Measurements from ENCODE around the gene PRKG1. TPM values are rescaled to one million over a fixed set of nuclear protein-coding genes. Genes with fewer than 3 reads are reported as not detected.

The PRKG1 gene
- total RNA-seq, 1 donor, result 19.5 TPM

DNA sequence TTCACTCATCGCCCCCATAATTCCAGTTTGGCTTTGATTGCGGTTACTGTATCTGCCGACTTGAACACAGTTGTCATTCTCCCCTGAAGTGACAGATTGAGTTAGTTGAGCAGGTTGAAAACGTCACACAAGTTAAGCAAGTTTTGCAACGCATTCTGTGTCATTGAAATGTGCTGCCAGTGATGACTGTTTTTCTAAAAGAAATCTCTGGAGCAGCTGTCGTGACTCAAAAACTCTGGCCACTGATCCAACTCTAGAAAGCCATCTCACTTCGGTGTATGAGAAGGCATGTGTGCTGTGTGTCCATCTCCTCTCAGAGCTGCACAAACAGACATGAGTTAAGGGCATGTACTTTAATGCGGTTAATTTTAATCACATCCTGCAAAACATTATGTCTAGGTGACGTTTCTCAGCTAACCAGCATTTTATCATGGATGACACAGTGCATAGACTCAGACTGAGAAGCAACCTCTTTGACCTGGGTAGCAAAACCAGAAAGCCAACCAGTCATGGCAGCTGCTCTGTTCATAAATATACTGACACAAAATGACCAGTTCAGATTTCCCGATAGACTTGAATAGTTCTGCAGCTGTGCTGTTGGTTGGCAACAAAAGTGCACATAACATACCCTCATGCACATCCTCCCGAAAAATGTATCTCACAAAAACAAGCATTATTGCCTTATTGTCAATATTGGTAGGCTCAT lies 555.8 kb downstream of the PRKG1 start:
- H2AFZ ChIP-seq (ENCODE audit: low read length), result no peak overlapping the region
- no peaks in the 10 kb centered on the region for H3K27me3 ChIP-seq (ENCODE audit: insufficient read depth, low read length)
- H3K4me2 ChIP-seq (ENCODE audit: insufficient read depth, low read length), result no peak overlapping the region
- H3K36me3 ChIP-seq (ENCODE audit: insufficient read depth, low read length), result no peaks in the 10 kb centered on the region
- DNase-seq (ENCODE audit: insufficient read length, low spot score, missing footprints), result no peak
- H3K79me2 ChIP-seq (ENCODE audit: insufficient read depth, low read length), result no peaks in the 10 kb centered on the region
- no peaks in the 10 kb centered on the region for H4K20me1 ChIP-seq (ENCODE audit: insufficient read depth, low read length)
- H3K9me3 ChIP-seq (ENCODE audit: low read depth, low read length), result no peaks in the 10 kb centered on the region
- no peaks in the 10 kb centered on the region for H3K4me1 ChIP-seq (ENCODE audit: insufficient read depth, low read length)
- no peak overlapping the region for H3K4me3 ChIP-seq (ENCODE audit: insufficient read depth, low read length)
- TF ChIP-seq, protein P1, sequence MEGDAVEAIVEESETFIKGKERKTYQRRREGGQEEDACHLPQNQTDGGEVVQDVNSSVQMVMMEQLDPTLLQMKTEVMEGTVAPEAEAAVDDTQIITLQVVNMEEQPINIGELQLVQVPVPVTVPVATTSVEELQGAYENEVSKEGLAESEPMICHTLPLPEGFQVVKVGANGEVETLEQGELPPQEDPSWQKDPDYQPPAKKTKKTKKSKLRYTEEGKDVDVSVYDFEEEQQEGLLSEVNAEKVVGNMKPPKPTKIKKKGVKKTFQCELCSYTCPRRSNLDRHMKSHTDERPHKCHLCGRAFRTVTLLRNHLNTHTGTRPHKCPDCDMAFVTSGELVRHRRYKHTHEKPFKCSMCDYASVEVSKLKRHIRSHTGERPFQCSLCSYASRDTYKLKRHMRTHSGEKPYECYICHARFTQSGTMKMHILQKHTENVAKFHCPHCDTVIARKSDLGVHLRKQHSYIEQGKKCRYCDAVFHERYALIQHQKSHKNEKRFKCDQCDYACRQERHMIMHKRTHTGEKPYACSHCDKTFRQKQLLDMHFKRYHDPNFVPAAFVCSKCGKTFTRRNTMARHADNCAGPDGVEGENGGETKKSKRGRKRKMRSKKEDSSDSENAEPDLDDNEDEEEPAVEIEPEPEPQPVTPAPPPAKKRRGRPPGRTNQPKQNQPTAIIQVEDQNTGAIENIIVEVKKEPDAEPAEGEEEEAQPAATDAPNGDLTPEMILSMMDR (IDR thresholded peaks at IDR 0.05; ENCODE audit: extremely low read depth, low read depth, low read length), result no peak
- no peak overlapping the region for H3K27ac ChIP-seq (ENCODE audit: low read depth, low read length)

DNA sequence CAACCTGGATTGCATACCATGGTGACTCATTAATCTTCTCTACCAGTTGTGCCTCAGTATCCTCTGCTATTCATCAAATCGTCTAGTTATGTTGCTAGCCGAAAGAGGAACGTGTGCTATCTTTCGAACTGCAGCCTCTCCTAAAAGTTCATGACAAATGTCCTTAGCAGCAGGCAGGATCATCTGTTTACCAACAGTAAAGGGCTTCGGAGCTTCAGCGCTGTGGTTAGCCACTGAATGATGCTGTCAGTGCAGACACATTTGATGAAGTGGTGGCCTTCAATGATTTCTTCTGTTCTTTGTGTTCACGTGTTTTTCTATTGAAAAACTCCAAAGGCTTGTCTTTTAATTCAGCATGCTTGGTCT lies 556.3 kb downstream of the PRKG1 start:
- Histone ChIP-seq H4K20me1 (ENCODE audit: insufficient read depth, low read length) (no peaks in the 10 kb centered on the region), H2AFZ (ENCODE audit: low read length) (no peak overlapping the region), H3K79me2 (ENCODE audit: insufficient read depth, low read length) (no peaks in the 10 kb centered on the region), H3K4me1 (ENCODE audit: insufficient read depth, low read length) (no peaks in the 10 kb centered on the region), H3K9me3 (ENCODE audit: low read depth, low read length) (no peaks in the 10 kb centered on the region), H3K4me3 (ENCODE audit: insufficient read depth, low read length) (no peak overlapping the region), H3K27ac (ENCODE audit: low read depth, low read length) (no peak overlapping the region), H3K27me3 (ENCODE audit: insufficient read depth, low read length) (no peaks in the 10 kb centered on the region), H3K4me2 (ENCODE audit: insufficient read depth, low read length) (no peak overlapping the region), H3K36me3 (ENCODE audit: insufficient read depth, low read length) (no peaks in the 10 kb centered on the region)
- TF ChIP-seq, protein P1 (IDR thresholded peaks at IDR 0.05; ENCODE audit: extremely low read depth, low read depth, low read length), result no peak
- no peak for DNase-seq (ENCODE audit: insufficient read length, low spot score, missing footprints)

DNA sequence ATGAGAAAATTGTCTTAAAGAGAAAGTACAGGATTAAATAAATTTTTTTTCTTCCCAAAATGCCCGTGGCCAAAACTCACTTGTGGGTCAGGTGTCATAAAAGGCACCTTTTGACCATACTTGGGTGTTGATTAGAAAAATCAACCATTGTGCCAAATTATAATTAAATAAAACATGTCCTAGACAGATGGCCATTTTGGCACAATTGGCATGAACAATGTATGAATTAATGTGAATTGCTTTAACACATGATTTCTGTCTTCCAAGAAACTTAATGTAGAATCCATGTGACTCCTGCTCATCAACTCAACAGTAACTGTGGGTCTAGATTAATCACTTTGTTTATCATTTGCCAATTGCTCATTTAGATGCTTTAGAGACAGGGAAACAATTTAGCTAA lies 561.1 kb downstream of the PRKG1 start:
- Histone ChIP-seq H3K4me2 (ENCODE audit: insufficient read depth, low read length) (no peak overlapping the region), H3K4me1 (ENCODE audit: insufficient read depth, low read length) (no peaks in the 10 kb centered on the region)
- no peak for DNase-seq (ENCODE audit: insufficient read length, low spot score, missing footprints)

DNA sequence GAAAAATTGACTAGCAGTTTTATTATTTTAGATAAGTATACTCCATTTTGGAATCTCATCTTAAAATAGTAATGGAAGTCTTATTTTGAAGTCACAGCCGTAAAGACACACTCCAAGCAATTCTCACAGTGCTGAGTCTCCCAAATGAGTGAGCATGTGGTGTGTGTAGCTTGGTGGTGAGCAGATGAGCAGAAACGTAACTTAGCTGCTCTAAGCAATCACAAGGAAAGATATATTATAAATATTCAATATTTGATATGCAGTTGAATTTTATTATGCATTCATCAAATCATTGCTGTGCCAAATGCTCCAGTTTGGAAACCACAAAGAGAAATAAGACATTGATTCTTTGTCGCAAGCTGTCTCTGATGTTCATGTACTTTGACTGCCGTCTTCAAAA lies 563.9 kb downstream of the PRKG1 start:
- Histone ChIP-seq H3K27ac (ENCODE audit: low read depth, low read length) (no peak overlapping the region), H3K4me2 (ENCODE audit: insufficient read depth, low read length) (no peak overlapping the region), H4K20me1 (ENCODE audit: insufficient read depth, low read length) (no peaks in the 10 kb centered on the region), H3K4me3 (ENCODE audit: insufficient read depth, low read length) (no peak overlapping the region), H3K4me1 (ENCODE audit: insufficient read depth, low read length) (no peaks in the 10 kb centered on the region), H3K79me2 (ENCODE audit: insufficient read depth, low read length) (no peaks in the 10 kb centered on the region), H2AFZ (ENCODE audit: low read length) (no peak overlapping the region), H3K36me3 (ENCODE audit: insufficient read depth, low read length) (no peaks in the 10 kb centered on the region), H3K9me3 (ENCODE audit: low read depth, low read length) (no peaks in the 10 kb centered on the region), H3K27me3 (ENCODE audit: insufficient read depth, low read length) (no peaks in the 10 kb centered on the region)
- DNase-seq (ENCODE audit: insufficient read length, low spot score, missing footprints), result no peak
- TF ChIP-seq, protein P1 (IDR thresholded peaks at IDR 0.05; ENCODE audit: extremely low read depth, low read depth, low read length), result no peak

More for the DNA sequence above, 561.1 kb downstream of the PRKG1 start:
- H3K27me3 ChIP-seq (ENCODE audit: insufficient read depth, low read length), result no peaks in the 10 kb centered on the region
- no peaks in the 10 kb centered on the region for H4K20me1 ChIP-seq (ENCODE audit: insufficient read depth, low read length)
- TF ChIP-seq, protein P1 (IDR thresholded peaks at IDR 0.05; ENCODE audit: extremely low read depth, low read depth, low read length), result no peak
- no peak overlapping the region for H3K4me3 ChIP-seq (ENCODE audit: insufficient read depth, low read length)
- H3K79me2 ChIP-seq (ENCODE audit: insufficient read depth, low read length), result no peaks in the 10 kb centered on the region
- no peaks in the 10 kb centered on the region for H3K36me3 ChIP-seq (ENCODE audit: insufficient read depth, low read length)
- no peak overlapping the region for H3K27ac ChIP-seq (ENCODE audit: low read depth, low read length)
- H3K9me3 ChIP-seq (ENCODE audit: low read depth, low read length), result no peaks in the 10 kb centered on the region
- H2AFZ ChIP-seq (ENCODE audit: low read length), result no peak overlapping the region
